ENCODE results near the gene NXPE2. TPM values are rescaled to one million over a fixed set of nuclear protein-coding genes. Genes with fewer than 3 reads are reported as not detected.
A peak's percentile ranks its signal among the peaks of the same experiment; 100 is the strongest.
"Not testable (repeated sequence)": the region's sequence is repeated elsewhere in the genome, so short reads cannot be mapped to it uniquely, and the experiment has no call there.

The NXPE2 gene
- polyA plus RNA-seq (2013, experiment 1 of 2), result 0.08 TPM
- 0.12 TPM for polyA plus RNA-seq (2013, experiment 2 of 2)

- no peak within 1 kb of the TSS for H3K4ac ChIP-seq (ENCODE audit: low read depth in 1 of 2, low read length in 2 of 2)
- H3K9ac ChIP-seq (ENCODE audit: low read length), result peak within 1 kb of the TSS; percentile 16
- H2BK15ac ChIP-seq (ENCODE audit: low read depth, poor library complexity, severe bottlenecking), result no peak within 1 kb of the TSS
- H3K23ac ChIP-seq (ENCODE audit: low read length in 2 of 2), result no peak within 1 kb of the TSS
- H3K4me1 ChIP-seq (ENCODE audit: control insufficient read depth, insufficient read depth, low read depth, low read length), result no peaks in the 10 kb centered on the region
- no peak within 1 kb of the TSS for H3K18ac ChIP-seq (ENCODE audit: low read depth in 1 of 2, low read length in 2 of 2)
- no peak within 1 kb of the TSS for H2BK12ac ChIP-seq (ENCODE audit: low read length in 2 of 2)
- H3K9me3 ChIP-seq (ENCODE audit: control insufficient read depth, low read length), result peaks cover 11% of the 10 kb centered on the region
- H3K36me3 ChIP-seq (ENCODE audit: control insufficient read depth in 1 of 2, insufficient read depth in 2 of 2, low read depth in 1 of 2, low read length in 2 of 2), result no peaks in the 10 kb centered on the region
- no peak within 1 kb of the TSS for H3K4me3 ChIP-seq (ENCODE audit: insufficient read depth in 1 of 2, low read depth in 1 of 2, low read length in 2 of 2)
- no peak within 1 kb of the TSS for H2BK5ac ChIP-seq (ENCODE audit: low read depth, low read length, poor library complexity, severe bottlenecking)
- H3K27me3 ChIP-seq (ENCODE audit: control insufficient read depth in 1 of 2, insufficient read depth in 1 of 2, low read length in 2 of 2), result no peaks in the 10 kb centered on the region
- H3K4me2 ChIP-seq (ENCODE audit: low read length, poor library complexity, severe bottlenecking), result no peak within 1 kb of the TSS
- H4K91ac ChIP-seq (ENCODE audit: low read length), result no peak within 1 kb of the TSS
- peak; percentile 79 for DNase-seq
- no peak within 1 kb of the TSS for H2AFZ ChIP-seq (ENCODE audit: low read depth, low read length)
- no peak within 1 kb of the TSS for H2AK5ac ChIP-seq (ENCODE audit: low read length, severe bottlenecking)
- H3K79me1 ChIP-seq (replicated peaks; ENCODE audit: low read length, poor library complexity, severe bottlenecking), result no peaks in the 10 kb centered on the region
- no peak within 1 kb of the TSS for H3K27ac ChIP-seq (ENCODE audit: low read length, poor library complexity, severe bottlenecking)
- H3K14ac ChIP-seq (ENCODE audit: low read length in 2 of 2), result no peak within 1 kb of the TSS
- no peak within 1 kb of the TSS for H2BK120ac ChIP-seq (ENCODE audit: low read depth, low read length)
- WGBS, result 52% methylated on average over 5 of the region's 8 CpGs
- no peak within 1 kb of the TSS for H4K8ac ChIP-seq (ENCODE audit: low read length)
These were observed at the start of gene NXPE2 for GRCh38 chr11:114678125-114679036. TSS of gene NXPE2 (plus strand) at chr11:114678527. CDS start at chr11:114678576, 49 bp downstream.

GRCh38 chr11:114631445-114631965, 46.8 kb upstream of the NXPE2 start:
- not testable (repeated sequence) for H2BK15ac ChIP-seq (ENCODE audit: low read depth, poor library complexity, severe bottlenecking); H2BK12ac ChIP-seq (ENCODE audit: low read length in 2 of 2)
- 92% methylated on average over 9 of the region's 13 CpGs for WGBS

GRCh38 chr11:114639440-114639839, 38.9 kb upstream of the NXPE2 start:
- not testable (repeated sequence) for H4K8ac ChIP-seq (ENCODE audit: low read length); H2BK5ac ChIP-seq (ENCODE audit: low read depth, low read length, poor library complexity, severe bottlenecking); H3K36me3 ChIP-seq (ENCODE audit: control insufficient read depth in 1 of 2, insufficient read depth in 2 of 2, low read depth in 1 of 2, low read length in 2 of 2); H3K14ac ChIP-seq (ENCODE audit: low read length in 2 of 2); H3K9me3 ChIP-seq (ENCODE audit: control insufficient read depth, low read length); DNase-seq; H3K27ac ChIP-seq (ENCODE audit: low read length, poor library complexity, severe bottlenecking); H3K4me3 ChIP-seq (ENCODE audit: insufficient read depth in 1 of 2, low read depth in 1 of 2, low read length in 2 of 2); H2BK12ac ChIP-seq (ENCODE audit: low read length in 2 of 2); H3K27me3 ChIP-seq (ENCODE audit: control insufficient read depth in 1 of 2, insufficient read depth in 1 of 2, low read length in 2 of 2); H2BK120ac ChIP-seq (ENCODE audit: low read depth, low read length); H3K4me2 ChIP-seq (ENCODE audit: low read length, poor library complexity, severe bottlenecking); H3K18ac ChIP-seq (ENCODE audit: low read depth in 1 of 2, low read length in 2 of 2); H2BK15ac ChIP-seq (ENCODE audit: low read depth, poor library complexity, severe bottlenecking); H4K91ac ChIP-seq (ENCODE audit: low read length); H3K79me1 ChIP-seq (replicated peaks; ENCODE audit: low read length, poor library complexity, severe bottlenecking); H3K23ac ChIP-seq (ENCODE audit: low read length in 2 of 2); H3K4ac ChIP-seq (ENCODE audit: low read depth in 1 of 2, low read length in 2 of 2); H3K4me1 ChIP-seq (ENCODE audit: control insufficient read depth, insufficient read depth, low read depth, low read length); H3K9ac ChIP-seq (ENCODE audit: low read length); H2AK5ac ChIP-seq (ENCODE audit: low read length, severe bottlenecking); H2AFZ ChIP-seq (ENCODE audit: low read depth, low read length)
- WGBS, result 98% methylated on average over 3 of the region's 6 CpGs

More at GRCh38 chr11:114631445-114631965, 46.8 kb upstream of the NXPE2 start:
- not testable (repeated sequence) for H3K4me1 ChIP-seq (ENCODE audit: control insufficient read depth, insufficient read depth, low read depth, low read length); H3K4me2 ChIP-seq (ENCODE audit: low read length, poor library complexity, severe bottlenecking); H3K36me3 ChIP-seq (ENCODE audit: control insufficient read depth in 1 of 2, insufficient read depth in 2 of 2, low read depth in 1 of 2, low read length in 2 of 2); H3K4ac ChIP-seq (ENCODE audit: low read depth in 1 of 2, low read length in 2 of 2); H3K79me1 ChIP-seq (replicated peaks; ENCODE audit: low read length, poor library complexity, severe bottlenecking); H3K27me3 ChIP-seq (ENCODE audit: control insufficient read depth in 1 of 2, insufficient read depth in 1 of 2, low read length in 2 of 2); H4K91ac ChIP-seq (ENCODE audit: low read length); H4K8ac ChIP-seq (ENCODE audit: low read length); H2AFZ ChIP-seq (ENCODE audit: low read depth, low read length); H3K18ac ChIP-seq (ENCODE audit: low read depth in 1 of 2, low read length in 2 of 2); H3K9me3 ChIP-seq (ENCODE audit: control insufficient read depth, low read length); H3K14ac ChIP-seq (ENCODE audit: low read length in 2 of 2); H3K23ac ChIP-seq (ENCODE audit: low read length in 2 of 2); H2BK120ac ChIP-seq (ENCODE audit: low read depth, low read length); H3K27ac ChIP-seq (ENCODE audit: low read length, poor library complexity, severe bottlenecking); H3K9ac ChIP-seq (ENCODE audit: low read length); DNase-seq; H2AK5ac ChIP-seq (ENCODE audit: low read length, severe bottlenecking); H2BK5ac ChIP-seq (ENCODE audit: low read depth, low read length, poor library complexity, severe bottlenecking); H3K4me3 ChIP-seq (ENCODE audit: insufficient read depth in 1 of 2, low read depth in 1 of 2, low read length in 2 of 2)

- Histone ChIP-seq H2BK5ac (ENCODE audit: low read depth, low read length, poor library complexity, severe bottlenecking) (no peak overlapping the region), H3K36me3 (ENCODE audit: control insufficient read depth in 1 of 2, insufficient read depth in 2 of 2, low read depth in 1 of 2, low read length in 2 of 2) (no peaks in the 10 kb centered on the region), H2BK15ac (ENCODE audit: low read depth, poor library complexity, severe bottlenecking) (no peak overlapping the region), H4K91ac (ENCODE audit: low read length) (no peak overlapping the region), H3K27me3 (ENCODE audit: control insufficient read depth in 1 of 2, insufficient read depth in 1 of 2, low read length in 2 of 2) (no peaks in the 10 kb centered on the region), H3K4me2 (ENCODE audit: low read length, poor library complexity, severe bottlenecking) (no peak overlapping the region), H2AFZ (ENCODE audit: low read depth, low read length) (no peak overlapping the region), H2BK12ac (ENCODE audit: low read length in 2 of 2) (no peak overlapping the region), H3K27ac (ENCODE audit: low read length, poor library complexity, severe bottlenecking) (no peak overlapping the region), H3K18ac (ENCODE audit: low read depth in 1 of 2, low read length in 2 of 2) (no peak overlapping the region), H3K4me3 (ENCODE audit: insufficient read depth in 1 of 2, low read depth in 1 of 2, low read length in 2 of 2) (no peak overlapping the region), H4K8ac (ENCODE audit: low read length) (no peak overlapping the region), H3K14ac (ENCODE audit: low read length in 2 of 2) (no peak overlapping the region), H3K9ac (ENCODE audit: low read length) (no peak overlapping the region), H3K4ac (ENCODE audit: low read depth in 1 of 2, low read length in 2 of 2) (no peak overlapping the region), H2BK120ac (ENCODE audit: low read depth, low read length) (no peak overlapping the region), H3K79me1 (replicated peaks; ENCODE audit: low read length, poor library complexity, severe bottlenecking) (no peaks in the 10 kb centered on the region), H3K9me3 (ENCODE audit: control insufficient read depth, low read length) (peaks cover 5% of the 10 kb centered on the region), H2AK5ac (ENCODE audit: low read length, severe bottlenecking) (no peak overlapping the region), H3K23ac (ENCODE audit: low read length in 2 of 2) (no peak overlapping the region), H3K4me1 (ENCODE audit: control insufficient read depth, insufficient read depth, low read depth, low read length) (no peaks in the 10 kb centered on the region)
- WGBS, result 92% methylated on average over 1 of the region's 3 CpGs
- no peak for DNase-seq
These were observed 27.7 kb upstream of the NXPE2 start for GRCh38 chr11:114650661-114651060.
